GM20000 (cell line): Measurements from ENCODE around the gene MRGPRD.

ENCODE experiments used
- DNase-seq: peaks from one replicate; pipeline ENCODE4 v3.0.0; 2012; ENCODE audit warnings: low spot score
- CTCF ChIP-seq: IDR thresholded peaks from 2 replicates; pipeline ENCODE4 v1.5.1; 2012; ENCODE audit warnings: mild to moderate bottlenecking, control low read depth; ENCODE audit errors: extremely low read depth, missing control alignments

MRGPRD gene

GRCh38 chr11:68958211-68958610, 22.6 kb downstream of the MRGPRD start:
- DNase-seq: no peak
- no peak for TF ChIP-seq CTCF

GRCh38 chr11:68956547-68957254, 24.1 kb downstream of the MRGPRD start:
- no peak for DNase-seq
- TF ChIP-seq CTCF: no peak

GRCh38 chr11:68956142-68956541, 24.6 kb downstream of the MRGPRD start:
- TF ChIP-seq CTCF: peak; percentile 41
- DNase-seq: peak; percentile 77

GRCh38 chr11:68955607-68955958, 25.2 kb downstream of the MRGPRD start:
- TF ChIP-seq CTCF: no peak

DNA sequence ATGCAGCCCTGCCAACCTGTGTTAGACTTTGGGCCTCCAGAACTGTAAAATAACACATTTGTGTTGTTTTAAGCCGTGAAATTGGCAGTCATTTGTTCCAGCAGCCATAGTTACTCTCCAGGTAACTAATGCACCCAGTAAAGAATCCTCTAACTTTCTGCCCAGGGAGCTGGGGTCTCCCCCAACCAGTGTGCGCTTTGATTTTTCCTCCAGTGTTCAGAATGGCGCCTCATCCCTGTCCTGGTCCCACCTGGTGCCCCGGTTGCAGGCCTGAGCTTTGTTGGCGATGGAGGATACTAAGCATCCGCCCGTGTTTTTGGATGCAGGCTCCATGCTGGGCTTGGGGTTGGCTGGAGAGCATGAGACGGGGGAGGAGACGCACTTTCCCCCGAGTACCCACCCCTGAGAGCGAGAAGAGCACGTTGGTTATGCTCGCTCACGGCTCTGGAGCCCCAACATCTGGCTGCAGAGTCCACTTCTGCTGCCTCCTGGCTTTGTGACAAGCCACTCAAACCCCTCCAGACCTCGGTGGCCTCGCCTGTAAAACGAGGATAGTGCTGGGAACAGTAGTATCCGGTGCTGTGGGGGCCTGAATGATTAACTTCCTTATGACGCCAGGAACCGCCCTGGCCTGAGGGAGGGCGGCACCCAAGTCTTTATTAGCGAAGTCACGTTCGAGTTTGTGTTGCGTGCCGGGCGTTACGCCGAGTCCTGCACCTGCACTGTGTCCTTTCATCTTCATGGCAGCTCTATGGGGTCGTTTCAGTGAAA, 25.8 kb downstream of the MRGPRD start:
- DNase-seq: no peak
- TF ChIP-seq CTCF: no peak

More at GRCh38 chr11:68955607-68955958, 25.2 kb downstream of the MRGPRD start:
- no peak for DNase-seq

- no peak for TF ChIP-seq CTCF
- DNase-seq: no peak
Measured at GRCh38 chr11:68950762-68951161, 30.0 kb downstream of the MRGPRD start.

DNA sequence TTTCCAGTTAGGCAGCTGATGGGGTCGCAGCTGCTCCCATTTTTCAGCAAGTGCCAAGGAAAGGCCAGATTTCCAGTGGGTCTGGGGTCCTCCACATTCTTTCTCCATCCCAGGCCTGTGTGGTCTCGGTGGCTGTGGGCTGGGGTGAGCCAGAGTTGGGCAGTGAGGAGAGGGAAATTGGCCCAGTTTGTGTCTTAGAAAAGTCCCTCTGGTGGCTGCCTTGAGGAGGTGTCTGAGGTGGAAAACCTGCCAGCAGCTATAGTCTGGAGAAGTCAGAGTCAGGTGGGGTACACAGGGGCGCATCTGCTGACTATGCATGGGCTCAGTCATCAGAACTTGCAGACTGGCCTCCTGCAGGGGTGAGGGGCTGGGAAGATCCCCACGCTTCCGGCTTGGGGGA, 30.5 kb downstream of the MRGPRD start:
- TF ChIP-seq CTCF: no peak
- no peak for DNase-seq
